Loucy (cell line): Measurements from ENCODE around the gene SELENOF.
"Not testable (repeated sequence)": the region's sequence is repeated elsewhere in the genome, so short reads cannot be mapped to it uniquely, and the experiment has no call there.

Experiments used
- H2AFZ ChIP-seq: fragments of 200-600 bp; sonication (generic); 2 replicates; pipeline ENCODE4 v1.6.0; 2016; ENCODE audit warnings: antibody characterized with exemption, mild to moderate bottlenecking, low read length, moderate library complexity
- H3F3A ChIP-seq: fragments of 200-600 bp; 2 replicates; pipeline ENCODE4 v1.6.0; 2016; ENCODE audit warnings: antibody characterized with exemption, low read depth, mild to moderate bottlenecking
- H3K27me3 ChIP-seq: fragments of 200-600 bp; sonication (generic); 2 replicates; pipeline ENCODE4 v1.6.1; 2014; ENCODE audit warnings: low read length, mild to moderate bottlenecking; ENCODE audit not compliant: insufficient read depth, poor library complexity, severe bottlenecking
- H3K36me3 ChIP-seq: fragments of 200-600 bp; sonication (generic); 2 replicates; pipeline ENCODE4 v1.6.1; 2016; ENCODE audit warnings: low read length; ENCODE audit not compliant: insufficient read depth
- H3K4me1 ChIP-seq: fragments of 200-600 bp; sonication (generic); 2 replicates; pipeline ENCODE4 v1.5.1; 2014; ENCODE audit warnings: low read length, mild to moderate bottlenecking; ENCODE audit not compliant: insufficient read depth, poor library complexity, severe bottlenecking
- H3K4me2 ChIP-seq: fragments of 200-600 bp; sonication (generic); 2 replicates; pipeline ENCODE4 v1.6.0; 2014; ENCODE audit warnings: antibody characterized with exemption, low read length, low read depth, mild to moderate bottlenecking; ENCODE audit not compliant: poor library complexity, severe bottlenecking
- H3K4me3 ChIP-seq: fragments of 200-600 bp; sonication (generic); 2 replicates; pipeline ENCODE4 v1.5.1; 2014; ENCODE audit warnings: low read length, mild to moderate bottlenecking, mixed read lengths; ENCODE audit not compliant: poor library complexity, severe bottlenecking
- H3K79me2 ChIP-seq: fragments of 200-600 bp; sonication (generic); 2 replicates; pipeline ENCODE4 v1.6.1; 2014; ENCODE audit warnings: low read length; ENCODE audit not compliant: insufficient read depth
- H3K9ac ChIP-seq: fragments of 200-600 bp; sonication (generic); 2 replicates; pipeline ENCODE4 v1.6.0; 2014; ENCODE audit warnings: mild to moderate bottlenecking, low read depth, low read length, moderate library complexity; ENCODE audit not compliant: poor library complexity, severe bottlenecking
- H3K9me2 ChIP-seq: fragments of 200-600 bp; sonication (generic); replicated peaks from 2 replicates; pipeline ENCODE4 v1.6.1; 2016; ENCODE audit warnings: low read depth, low read length, mixed read lengths
- H3K9me3 ChIP-seq: fragments of 200-600 bp; sonication (generic); 2 replicates; pipeline ENCODE4 v1.6.1; 2014; ENCODE audit warnings: mild to moderate bottlenecking, antibody characterized with exemption, low read length, low read depth; ENCODE audit not compliant: insufficient read depth
- H4K20me1 ChIP-seq: fragments of 200-600 bp; sonication (generic); 2 replicates; pipeline ENCODE4 v1.6.0; 2014; ENCODE audit warnings: antibody characterized with exemption, low read length, mild to moderate bottlenecking; ENCODE audit not compliant: insufficient read depth, poor library complexity, severe bottlenecking
- CTCF ChIP-seq: fragments of 200-600 bp; sonication (generic); conservative IDR thresholded peaks from 2 replicates; pipeline ENCODE4 v1.5.1; 2014; ENCODE audit warnings: mild to moderate bottlenecking, antibody characterized with exemption, low read length
- EZH2phosphoT487 ChIP-seq: fragments of 200-600 bp; IDR thresholded peaks from 2 replicates; pipeline ENCODE4 v1.6.1; 2018; ENCODE audit warnings: antibody characterized with exemption, mild to moderate bottlenecking, moderate library complexity, borderline replicate concordance

The SELENOF gene

GRCh38 chr1:86872086-86872485 is 41.8 kb downstream of the SELENOF start:
- Histone ChIP-seq H3F3A (no peaks in the 10 kb centered on the region; the same call in 1 of the 2 replicates), H3K9ac (no peak overlapping the region), H3K79me2 (no peaks in the 10 kb centered on the region), H3K27me3 (no peaks in the 10 kb centered on the region), H4K20me1 (no peaks in the 10 kb centered on the region), H3K36me3 (peaks cover 17% of the 10 kb centered on the region; the same call in 1 of the 2 replicates), H3K9me3 (no peaks in the 10 kb centered on the region), H2AFZ (no peak overlapping the region), H3K4me1 (no peaks in the 10 kb centered on the region), H3K9me2 (no peaks in the 10 kb centered on the region), H3K4me3 (no peak overlapping the region), H3K4me2 (no peak overlapping the region)
- TF ChIP-seq EZH2phosphoT487, result no peak
- no peak for TF ChIP-seq CTCF

GRCh38 chr1:86871001-86871400 is 42.9 kb downstream of the SELENOF start:
- Histone ChIP-seq H3K9me3 (no peaks in the 10 kb centered on the region), H3K9me2 (no peaks in the 10 kb centered on the region), H3K4me1 (no peaks in the 10 kb centered on the region), H2AFZ (no peak overlapping the region), H4K20me1 (no peaks in the 10 kb centered on the region), H3K9ac (no peak overlapping the region), H3K4me3 (no peak overlapping the region), H3K79me2 (no peaks in the 10 kb centered on the region), H3K4me2 (no peak overlapping the region), H3K36me3 (peaks cover 13% of the 10 kb centered on the region; the same call in 1 of the 2 replicates), H3K27me3 (no peaks in the 10 kb centered on the region), H3F3A (no peaks in the 10 kb centered on the region; the same call in 1 of the 2 replicates)
- TF ChIP-seq EZH2phosphoT487, result no peak
- TF ChIP-seq CTCF, result no peak

- H3K36me3 ChIP-seq, result peaks cover 12% of the 10 kb centered on the region; the same call in 1 of the 2 replicates
- H3K4me3 ChIP-seq, result no peak overlapping the region
- no peaks in the 10 kb centered on the region for H3K4me1 ChIP-seq
- no peak overlapping the region for H3K9ac ChIP-seq
- no peaks in the 10 kb centered on the region for H3K27me3 ChIP-seq
- TF ChIP-seq CTCF (no peak), EZH2phosphoT487 (no peak)
- H4K20me1 ChIP-seq, result no peaks in the 10 kb centered on the region
- no peaks in the 10 kb centered on the region for H3K9me3 ChIP-seq
- H3K79me2 ChIP-seq, result no peaks in the 10 kb centered on the region
- no peak overlapping the region for H3K4me2 ChIP-seq
- no peak overlapping the region for H2AFZ ChIP-seq
- no peaks in the 10 kb centered on the region; the same call in 1 of the 2 replicates for H3F3A ChIP-seq
- no peaks in the 10 kb centered on the region for H3K9me2 ChIP-seq
Measured at GRCh38 chr1:86868477-86868876, 45.4 kb downstream of the SELENOF start.

GRCh38 chr1:86867278-86867677 is 46.6 kb downstream of the SELENOF start:
- H3K9me3 ChIP-seq, H3K79me2 ChIP-seq, H3K9me2 ChIP-seq, H3K27me3 ChIP-seq, H4K20me1 ChIP-seq, H2AFZ ChIP-seq, H3F3A ChIP-seq, H3K4me2 ChIP-seq, H3K4me3 ChIP-seq, H3K4me1 ChIP-seq, H3K9ac ChIP-seq: not testable (repeated sequence)
- H3K36me3 ChIP-seq, result peaks cover 20% of the 10 kb centered on the region; the same call in 1 of the 2 replicates
